ENCODE measurements around the gene GFRA4. TPM values are rescaled to one million over a fixed set of nuclear protein-coding genes. Genes with fewer than 3 reads are reported as not detected.

GFRA4 gene
- not detected in 2 replicates for total RNA-seq
- polyA plus RNA-seq = not detected in 2 replicates
- polyA plus RNA-seq (2011; cell fraction: cytosol; rRNA removed) = not detected in 2 replicates
- not detected in 2 replicates for polyA plus RNA-seq (2011; cell fraction: nucleus; rRNA removed)
- not detected in 2 replicates for polyA plus RNA-seq (2012)
- polyA minus RNA-seq = not detected in 2 replicates
- not detected for polyA minus RNA-seq (2011; cell fraction: cytosol; rRNA and poly(A)+ RNA removed)
- not detected in 2 replicates for polyA minus RNA-seq (2011; cell fraction: nucleus; rRNA and poly(A)+ RNA removed)
- not detected for Bru-seq, nascent RNA
- BruChase-seq, experiment 1, labeled RNA remaining after a 6-hour chase = not detected
- BruChase-seq, experiment 2, labeled RNA remaining after a 2-hour chase = not detected
- long read RNA-seq = 0 reads

GRCh38 chr20:3663031-3663701 is at the start of gene GFRA4:
Gene GFRA4 (minus strand): TSS chr20:3663399. CDS start chr20:3663399, 0 bp downstream.
- CTCF ChIA-PET = interaction anchor here (0.7 kb wide), 1 partner anchor 14 kb away, joined by 3 read pairs; no protein-coding TSS in a partner anchor
- Histone ChIP-seq H3K27me3 (ENCODE audit: control insufficient read depth in 2 of 2, insufficient read depth in 2 of 2, low read length in 2 of 2) (peaks cover 28 to 44% of the 10 kb centered on the region in 2 experiments), H3K36me3 (ENCODE audit: control insufficient read depth in 2 of 2, extremely low read depth in 1 of 2, insufficient read depth in 2 of 2, low read length in 2 of 2) (no peaks in the 10 kb centered on the region), H3K27ac (ENCODE audit: insufficient read depth, low read depth, low read length) (no peak within 1 kb of the TSS), H4K20me1 (replicated peaks; ENCODE audit: control insufficient read depth, extremely low read depth, insufficient read depth, low read length) (no peaks in the 10 kb centered on the region), H2AFZ (ENCODE audit: low read depth, low read length) (no peak within 1 kb of the TSS), H3K4me1 (ENCODE audit: control insufficient read depth, extremely low read depth, insufficient read depth, low read length) (no peaks in the 10 kb centered on the region), H3K9me3 (replicated peaks; ENCODE audit: control insufficient read depth, insufficient read depth, low read length) (no peaks in the 10 kb centered on the region), H3K4me2 (ENCODE audit: insufficient read depth, low read length) (no peak within 1 kb of the TSS), H3K9ac (replicated peaks; ENCODE audit: extremely low read depth, insufficient read depth, low read length) (no peak within 1 kb of the TSS), H3K4me3 (replicated peaks in 1 of 3; ENCODE audit: insufficient read depth in 1 of 3, low read depth in 1 of 3, low read length in 3 of 3) (no peak within 1 kb of the TSS), H3K79me2 (ENCODE audit: control insufficient read depth, insufficient read depth, low read length) (no peaks in the 10 kb centered on the region), H3K9me1 (replicated peaks; ENCODE audit: control insufficient read depth, extremely low read depth, insufficient read depth, low read length) (no peaks in the 10 kb centered on the region)
- POLR2A ChIA-PET = no interaction called here
- DNase-seq (ENCODE audit: low read depth, low spot score) (no peak), FAIRE-seq (no peak)
- dilution Hi-C loops (cut with MboI; ENCODE audit: extremely low pct_ligation_motif_present, low sequenced_read_pairs) (no loop called here), intact Hi-C loops (cut with micrococcal nuclease) (no loop called here)
- no TSS peak for BruUV-seq (replicated peaks)
- TF ChIP-seq MAX (IDR thresholded peaks at IDR 0.05; ENCODE audit: insufficient read depth, insufficient read length) (no peak), FOS (IDR thresholded peaks at IDR 0.05; ENCODE audit: borderline replicate concordance, insufficient read depth, low read length) (no peak), CTCF (IDR thresholded peaks at IDR 0.05; ENCODE audit: extremely low read depth in 1 of 2, insufficient read depth in 1 of 2, low read depth in 1 of 2, low read length in 2 of 2) (no peak), EZH2 (IDR thresholded peaks at IDR 0.05; ENCODE audit: borderline replicate concordance, low read depth, low read length, severe bottlenecking) (no peak), JUN (IDR thresholded peaks at IDR 0.05; ENCODE audit: borderline replicate concordance, insufficient read depth, insufficient read length, low read depth) (no peak), POLR2AphosphoS5 (IDR thresholded peaks at IDR 0.05; ENCODE audit: insufficient read depth, low read depth, low read length) (no peak), POLR2A (IDR thresholded peaks at IDR 0.05; ENCODE audit: low read depth, low read length) (no peak), GATA2 (IDR thresholded peaks at IDR 0.05; ENCODE audit: insufficient read depth, insufficient read length, low read depth, low read length) (no peak), MYC (IDR thresholded peaks at IDR 0.05; ENCODE audit: low read depth, low read length) (no peak)

Measured in endothelial cell of umbilical vein (primary cell).